ENCODE measurements around the gene UBE3D. TPM values are rescaled to one million over a fixed set of nuclear protein-coding genes. Genes with fewer than 3 reads are reported as not detected.
"Not testable (repeated sequence)": the region's sequence is repeated elsewhere in the genome, so short reads cannot be mapped to it uniquely, and the experiment has no call there.

UBE3D gene
- total RNA-seq, 2 experiments from 2014 or later: 4.4 to 5.0 TPM

DNA sequence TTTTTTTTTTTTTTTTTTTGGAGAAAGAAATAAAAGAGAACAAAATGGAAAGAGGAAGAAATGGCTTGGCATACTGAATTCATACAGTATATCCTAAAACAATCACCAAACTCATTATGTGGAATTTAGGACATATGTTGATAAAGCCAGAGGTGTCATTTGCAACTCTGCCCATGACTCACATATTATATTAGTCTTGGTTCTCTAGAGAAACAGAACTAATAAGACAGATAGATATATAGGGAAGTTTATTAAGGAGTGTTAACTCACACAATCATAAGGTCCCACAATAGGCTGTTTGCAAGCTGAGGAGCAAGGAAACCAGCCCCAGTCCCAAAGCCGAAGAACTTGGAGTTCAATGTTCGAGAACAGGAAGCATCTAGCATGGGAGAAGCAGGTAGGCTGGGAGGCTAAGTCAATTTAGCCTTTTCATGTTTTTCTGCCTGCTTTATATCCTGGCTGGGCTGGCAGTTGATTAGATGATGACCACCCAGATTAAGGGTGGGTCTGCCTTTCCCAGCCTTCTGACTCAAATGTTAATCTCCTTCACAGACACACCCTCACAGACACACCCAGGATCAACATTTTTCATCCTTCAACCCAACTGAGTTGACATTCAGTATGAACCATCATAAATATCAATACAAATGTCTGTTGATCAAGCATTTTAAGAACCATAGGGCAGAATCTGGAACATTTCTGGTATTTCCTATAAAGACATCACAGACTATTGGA lies 102.3 kb downstream of the UBE3D start:
- Mint-ChIP-seq H3K4me3 (no peak overlapping the region), H3K27me3 (ENCODE audit: low read depth) (no peaks in the 10 kb centered on the region), H3K27ac (no peak overlapping the region), H3K36me3 (ENCODE audit: low read depth) (no peaks in the 10 kb centered on the region), H3K4me1 (ENCODE audit: low read depth) (no peaks in the 10 kb centered on the region), H3K9me3 (ENCODE audit: insufficient read depth) (no peaks in the 10 kb centered on the region)
- ChIA-PET POLR2A (no interaction called here), CTCF (no interaction called here)
- ATAC-seq: no peak
- DNase-seq: no peak

DNA sequence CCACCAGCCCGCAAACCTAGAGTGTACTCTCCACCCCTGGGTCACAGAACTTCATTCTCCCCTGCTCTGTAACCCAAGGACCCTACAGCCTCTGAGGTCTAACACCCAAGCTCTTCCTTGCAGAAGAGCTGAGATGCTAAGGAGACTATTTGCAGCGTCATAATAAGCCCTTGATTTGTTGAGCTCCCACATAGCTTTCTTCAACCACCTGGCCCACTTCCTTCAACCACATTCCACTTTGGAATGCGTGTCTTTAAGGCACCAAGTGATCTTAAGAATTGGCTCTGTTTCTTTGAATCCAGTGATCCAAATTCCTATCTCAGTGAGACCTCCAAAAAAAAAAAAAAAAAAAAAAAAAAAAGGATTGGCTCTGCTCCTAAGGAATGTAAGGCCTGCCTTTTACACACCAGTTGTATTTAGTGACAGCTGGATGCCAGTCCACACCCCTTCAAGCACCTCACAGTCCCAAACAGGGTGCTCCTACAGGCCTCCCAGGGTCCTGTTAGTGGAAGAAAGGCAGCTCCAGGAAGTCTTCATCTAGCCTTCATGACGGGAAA lies 106.2 kb downstream of the UBE3D start:
- Mint-ChIP-seq H3K27me3 (ENCODE audit: low read depth) (no peaks in the 10 kb centered on the region), H3K4me1 (ENCODE audit: low read depth) (no peaks in the 10 kb centered on the region), H3K27ac (no peak overlapping the region), H3K9me3 (ENCODE audit: insufficient read depth) (no peaks in the 10 kb centered on the region), H3K4me3 (no peak overlapping the region), H3K36me3 (ENCODE audit: low read depth) (peaks cover 2% of the 10 kb centered on the region)
- no peak for DNase-seq
- no peak for ATAC-seq
- ChIA-PET POLR2A (interaction anchor here (0.6 kb wide), 1 partner anchor 246 kb away, joined by 3 read pairs; no protein-coding TSS in a partner anchor), CTCF (no interaction called here)

DNA sequence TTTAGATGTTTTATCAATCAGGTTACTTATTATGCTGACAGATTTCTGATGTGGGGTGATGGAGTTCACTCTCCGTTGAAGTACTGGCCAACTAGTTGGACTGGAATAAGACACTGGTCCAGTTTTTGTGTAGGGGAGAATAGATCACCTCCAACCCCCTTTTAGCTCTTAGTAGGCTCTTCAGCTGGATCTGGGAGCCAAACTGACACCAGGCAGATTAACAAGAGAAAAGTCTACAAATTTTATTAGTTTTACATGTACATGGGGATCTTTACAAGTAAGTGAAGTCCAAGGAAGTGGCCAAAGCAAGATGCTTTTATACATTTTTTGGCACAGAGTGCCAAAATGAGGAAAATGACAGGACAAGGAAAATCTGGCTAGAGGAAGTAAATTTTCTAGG lies 107.1 kb downstream of the UBE3D start:
- POLR2A ChIA-PET: no interaction called here
- Mint-ChIP-seq H3K27ac (no peak overlapping the region), H3K4me3 (no peak overlapping the region), H3K27me3 (ENCODE audit: low read depth) (no peaks in the 10 kb centered on the region), H3K9me3 (ENCODE audit: insufficient read depth) (no peaks in the 10 kb centered on the region), H3K36me3 (ENCODE audit: low read depth) (peaks cover 2% of the 10 kb centered on the region), H3K4me1 (ENCODE audit: low read depth) (no peaks in the 10 kb centered on the region)
- ATAC-seq: no peak
- DNase-seq: no peak
- CTCF ChIA-PET: no interaction called here

DNA sequence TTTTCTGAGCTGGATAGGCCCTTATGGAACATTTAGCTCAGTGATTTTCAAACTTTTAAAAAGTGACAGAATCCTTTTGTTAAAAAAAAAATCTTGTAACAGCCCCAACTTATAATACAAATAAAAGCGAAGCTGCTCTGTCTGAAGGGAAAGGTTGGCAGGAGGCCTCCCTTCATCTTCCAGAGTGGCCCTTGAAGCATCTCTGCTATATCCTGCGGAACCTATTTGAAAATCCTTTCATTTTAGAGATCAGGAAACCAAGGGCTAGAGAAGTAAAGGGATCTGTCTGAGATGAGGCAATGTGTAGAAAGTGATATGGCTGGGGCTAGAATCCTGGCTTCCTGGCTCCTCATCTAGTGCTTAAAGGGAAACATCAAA lies 107.8 kb downstream of the UBE3D start:
- no peaks in the 10 kb centered on the region for H3K4me1 Mint-ChIP-seq (ENCODE audit: low read depth)

DNA sequence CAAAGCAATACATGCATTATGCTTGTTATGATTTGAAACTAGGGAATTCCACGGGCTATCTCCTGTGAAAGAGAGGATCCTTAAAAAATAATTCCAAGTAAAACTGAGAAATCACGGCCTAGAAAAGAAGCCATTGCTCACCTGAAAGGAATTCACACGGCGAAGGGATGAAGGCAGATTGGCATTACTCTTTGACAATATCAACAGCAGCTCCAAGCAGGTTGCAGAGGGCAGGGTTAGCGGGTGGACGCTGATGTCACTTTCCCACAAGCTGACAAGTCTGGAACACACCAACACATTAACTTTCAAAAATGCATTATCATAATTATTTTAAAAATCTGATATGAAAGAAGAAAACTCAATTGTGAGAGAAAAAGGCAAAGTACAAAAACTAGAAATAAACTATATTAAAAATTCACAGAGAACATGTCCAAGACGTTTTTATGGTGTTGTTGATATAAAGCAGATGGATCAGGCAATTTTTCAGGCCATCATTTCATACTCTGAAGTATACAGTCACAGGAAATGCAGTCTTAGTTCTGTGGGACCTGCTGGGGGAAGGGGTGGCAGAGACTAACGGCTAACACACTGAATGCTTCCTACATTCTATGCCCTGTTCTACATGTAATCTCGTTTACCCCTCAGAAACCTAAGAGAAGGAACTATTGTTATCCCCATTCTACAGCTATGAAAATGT lies 108.3 kb downstream of the UBE3D start:
- Mint-ChIP-seq H3K4me1 (ENCODE audit: low read depth) (no peaks in the 10 kb centered on the region), H3K4me3 (no peak overlapping the region), H3K36me3 (ENCODE audit: low read depth) (peaks cover 3% of the 10 kb centered on the region), H3K27me3 (ENCODE audit: low read depth) (no peaks in the 10 kb centered on the region), H3K9me3 (ENCODE audit: insufficient read depth) (no peaks in the 10 kb centered on the region), H3K27ac (no peak overlapping the region)
- DNase-seq: no peak
- CTCF ChIA-PET: interaction anchor here (0.7 kb wide), 1 partner anchor 31 kb away, joined by 4 read pairs; no protein-coding TSS in a partner anchor
- ATAC-seq: no peak
- POLR2A ChIA-PET: interaction anchor here (0.7 kb wide), 1 partner anchor 85 kb away, joined by 3 read pairs; no protein-coding TSS in a partner anchor

More for the DNA sequence above, 107.8 kb downstream of the UBE3D start:
- no peak overlapping the region for H3K27ac Mint-ChIP-seq
- ATAC-seq: no peak
- CTCF ChIA-PET: no interaction called here
- DNase-seq: no peak
- H3K4me3 Mint-ChIP-seq: no peak overlapping the region
- peaks cover 3% of the 10 kb centered on the region for H3K36me3 Mint-ChIP-seq (ENCODE audit: low read depth)
- no peaks in the 10 kb centered on the region for H3K9me3 Mint-ChIP-seq (ENCODE audit: insufficient read depth)
- POLR2A ChIA-PET: interaction anchor here (0.7 kb wide), 1 partner anchor 85 kb away, joined by 3 read pairs; no protein-coding TSS in a partner anchor
- H3K27me3 Mint-ChIP-seq (ENCODE audit: low read depth): no peaks in the 10 kb centered on the region

DNA sequence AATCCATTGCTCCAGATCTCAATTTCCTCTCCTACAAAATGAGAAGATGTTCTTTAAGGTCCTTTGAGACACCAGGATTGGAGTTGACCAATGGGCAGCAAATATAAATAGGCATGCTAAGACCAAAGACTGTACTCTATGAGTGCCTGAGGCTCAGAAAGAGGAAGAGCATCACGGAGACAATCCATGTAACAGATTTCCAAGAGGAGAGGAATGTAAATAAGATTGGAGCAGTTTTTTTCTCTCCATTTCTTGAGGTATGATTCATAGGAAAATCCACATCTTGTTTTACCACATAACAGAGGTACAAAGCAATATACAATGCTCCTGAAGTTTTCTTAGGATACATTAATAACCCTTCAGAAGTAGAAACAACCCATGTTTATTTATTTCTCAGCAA lies 109.8 kb downstream of the UBE3D start:
- Mint-ChIP-seq H3K4me3 (no peak overlapping the region), H3K36me3 (ENCODE audit: low read depth) (peaks cover 3% of the 10 kb centered on the region), H3K27ac (no peak overlapping the region), H3K27me3 (ENCODE audit: low read depth) (no peaks in the 10 kb centered on the region), H3K4me1 (ENCODE audit: low read depth) (no peaks in the 10 kb centered on the region), H3K9me3 (ENCODE audit: insufficient read depth) (no peaks in the 10 kb centered on the region)
- DNase-seq (no peak), ATAC-seq (no peak)
- POLR2A ChIA-PET: no interaction called here
- CTCF ChIA-PET: no interaction called here

DNA sequence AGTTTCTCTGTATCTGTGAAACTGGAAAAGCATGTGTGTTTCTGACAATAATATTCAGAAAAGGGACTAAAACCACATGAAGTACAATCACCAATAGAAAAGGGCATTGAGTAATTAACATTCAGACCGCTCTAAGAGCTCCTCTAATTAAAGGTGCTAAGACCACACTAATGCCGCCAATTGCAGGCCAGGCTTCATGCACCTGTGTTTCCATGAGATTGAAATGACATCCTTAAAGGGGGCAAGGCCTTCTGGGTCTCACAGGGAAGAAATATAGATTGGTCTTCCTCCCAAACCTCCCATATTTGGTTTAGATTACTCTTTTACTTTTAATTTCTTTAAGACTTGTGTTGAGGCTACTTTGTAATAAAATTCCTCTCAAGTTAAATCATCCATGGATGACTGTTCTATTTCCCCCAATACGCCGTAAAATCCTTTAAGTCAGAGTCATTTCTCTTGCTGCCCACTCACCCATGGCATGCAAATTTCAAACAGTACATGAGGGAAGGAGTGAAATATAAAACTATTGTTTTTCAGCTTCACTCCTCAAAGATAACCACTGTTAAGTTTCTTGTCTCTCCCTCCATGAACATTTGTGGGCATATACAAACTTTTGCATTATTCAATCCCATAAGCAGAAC lies 110.6 kb downstream of the UBE3D start:
- Mint-ChIP-seq H3K9me3 (ENCODE audit: insufficient read depth) (no peaks in the 10 kb centered on the region), H3K36me3 (ENCODE audit: low read depth) (peaks cover 3% of the 10 kb centered on the region), H3K4me1 (ENCODE audit: low read depth) (no peaks in the 10 kb centered on the region), H3K4me3 (no peak overlapping the region), H3K27me3 (ENCODE audit: low read depth) (no peaks in the 10 kb centered on the region), H3K27ac (no peak overlapping the region)
- DNase-seq (no peak), ATAC-seq (no peak)
- ChIA-PET POLR2A (no interaction called here), CTCF (interaction anchor here (1.3 kb wide), 1 partner anchor 18 kb away, joined by 3 read pairs; no protein-coding TSS in a partner anchor)

DNA sequence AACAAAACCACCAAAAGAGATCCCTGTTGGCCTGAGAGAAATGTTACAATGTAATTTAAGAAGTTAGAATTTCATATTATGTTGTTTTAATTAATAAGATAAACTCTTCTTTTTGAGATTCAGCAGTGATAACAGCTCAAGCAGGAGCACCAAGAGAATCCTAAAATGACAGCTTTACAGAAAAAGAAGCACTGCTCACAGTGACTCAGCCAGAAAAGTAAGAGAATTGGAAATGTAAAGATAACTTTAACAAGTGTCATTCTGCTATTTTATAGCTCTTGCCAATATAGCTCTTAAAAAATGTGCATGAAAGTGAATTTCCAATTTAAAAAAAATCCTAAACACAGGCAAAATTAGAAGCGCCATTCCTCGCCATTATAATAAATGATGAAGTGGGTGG lies 111.3 kb downstream of the UBE3D start:
- H3K9me3 Mint-ChIP-seq (ENCODE audit: insufficient read depth): no peaks in the 10 kb centered on the region
- no peaks in the 10 kb centered on the region for H3K27me3 Mint-ChIP-seq (ENCODE audit: low read depth)
- ATAC-seq (no peak), DNase-seq (no peak)
- CTCF ChIA-PET: interaction anchor here (1.3 kb wide), 1 partner anchor 18 kb away, joined by 3 read pairs; no protein-coding TSS in a partner anchor
- POLR2A ChIA-PET: no interaction called here
- no peak overlapping the region for H3K4me3 Mint-ChIP-seq
- no peak overlapping the region for H3K27ac Mint-ChIP-seq
- peaks cover 3% of the 10 kb centered on the region for H3K36me3 Mint-ChIP-seq (ENCODE audit: low read depth)
- no peaks in the 10 kb centered on the region for H3K4me1 Mint-ChIP-seq (ENCODE audit: low read depth)

DNA sequence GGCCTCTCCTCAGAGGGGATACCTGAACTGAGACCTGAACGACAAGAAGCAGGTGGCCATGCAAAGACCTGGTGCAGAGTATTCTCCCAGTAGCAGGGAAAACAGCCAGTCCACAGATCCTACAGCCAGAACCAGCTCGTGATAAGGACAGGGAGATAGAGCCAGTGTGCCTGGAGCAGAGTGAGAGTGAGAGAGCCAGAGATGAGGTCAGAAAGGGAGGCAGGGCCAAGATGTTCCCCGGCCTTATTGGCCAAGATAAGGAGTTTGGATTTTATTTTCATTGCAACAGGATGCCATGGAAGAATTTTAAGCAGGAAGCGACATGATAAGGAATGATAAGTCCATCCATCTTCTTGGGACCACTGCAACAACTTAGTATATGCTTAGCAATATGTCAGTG lies 111.8 kb downstream of the UBE3D start:
- ATAC-seq (no peak), DNase-seq (no peak)
- H3K9me3 Mint-ChIP-seq (ENCODE audit: insufficient read depth): no peaks in the 10 kb centered on the region
- H3K27ac Mint-ChIP-seq: no peak overlapping the region
- H3K27me3 Mint-ChIP-seq (ENCODE audit: low read depth): no peaks in the 10 kb centered on the region
- ChIA-PET POLR2A (no interaction called here), CTCF (interaction anchor here (1.3 kb wide), 1 partner anchor 19 kb away, joined by 3 read pairs; no protein-coding TSS in a partner anchor)
- H3K4me3 Mint-ChIP-seq: no peak overlapping the region
- peaks cover 3% of the 10 kb centered on the region for H3K36me3 Mint-ChIP-seq (ENCODE audit: low read depth)
- no peaks in the 10 kb centered on the region for H3K4me1 Mint-ChIP-seq (ENCODE audit: low read depth)

DNA sequence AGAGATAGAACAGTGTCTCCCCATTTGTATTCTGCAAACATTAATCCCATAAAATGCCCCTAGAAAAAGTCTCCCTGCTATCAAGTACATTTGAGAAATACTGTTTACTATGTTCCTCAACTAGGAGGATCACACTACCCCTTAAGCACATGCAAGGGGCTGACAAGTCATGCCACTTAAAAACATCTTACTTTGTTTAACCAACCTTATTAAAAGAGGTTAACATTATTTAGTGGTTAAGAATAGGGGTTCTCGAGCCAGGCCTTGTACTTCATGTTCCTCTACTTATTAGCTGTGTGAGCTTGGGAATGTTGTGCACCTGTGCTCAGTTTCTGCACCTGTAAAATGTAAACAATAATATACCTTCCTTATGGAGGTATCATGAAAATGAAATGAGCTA lies 113.7 kb downstream of the UBE3D start:
- Mint-ChIP-seq H3K36me3 (ENCODE audit: low read depth) (peaks cover 3% of the 10 kb centered on the region), H3K4me1 (ENCODE audit: low read depth) (peaks cover under 1% of the 10 kb centered on the region), H3K4me3 (no peak overlapping the region), H3K27me3 (ENCODE audit: low read depth) (no peaks in the 10 kb centered on the region), H3K9me3 (ENCODE audit: insufficient read depth) (no peaks in the 10 kb centered on the region), H3K27ac (no peak overlapping the region)
- DNase-seq (no peak), ATAC-seq (no peak)
- ChIA-PET CTCF (no interaction called here), POLR2A (no interaction called here)

DNA sequence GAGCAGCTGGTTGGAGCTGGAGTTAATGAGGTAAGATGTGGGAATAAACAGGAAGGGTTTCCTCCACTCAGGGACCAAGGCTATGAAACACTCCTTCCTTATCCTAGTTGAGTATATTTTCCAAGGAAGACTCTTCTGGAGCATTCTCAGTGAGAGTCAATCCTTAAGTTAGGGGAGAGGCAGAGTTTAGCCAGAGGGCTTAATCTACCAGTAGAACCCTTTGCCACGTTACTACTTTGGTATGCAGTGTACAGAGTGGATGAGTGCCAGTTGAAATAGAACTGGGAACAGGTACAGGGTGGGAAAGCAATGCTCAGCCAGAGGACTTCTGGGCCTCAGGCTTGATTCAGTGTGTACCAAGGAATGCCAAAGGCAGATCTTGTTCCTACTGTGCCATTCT lies 114.3 kb downstream of the UBE3D start:
- Mint-ChIP-seq H3K36me3 (ENCODE audit: low read depth) (peaks cover 3% of the 10 kb centered on the region), H3K4me1 (ENCODE audit: low read depth) (peaks cover 3% of the 10 kb centered on the region), H3K9me3 (ENCODE audit: insufficient read depth) (no peaks in the 10 kb centered on the region), H3K27me3 (ENCODE audit: low read depth) (no peaks in the 10 kb centered on the region), H3K4me3 (no peak overlapping the region), H3K27ac (no peak overlapping the region)
- ATAC-seq: no peak
- POLR2A ChIA-PET: no interaction called here
- CTCF ChIA-PET: no interaction called here
- no peak for DNase-seq

DNA sequence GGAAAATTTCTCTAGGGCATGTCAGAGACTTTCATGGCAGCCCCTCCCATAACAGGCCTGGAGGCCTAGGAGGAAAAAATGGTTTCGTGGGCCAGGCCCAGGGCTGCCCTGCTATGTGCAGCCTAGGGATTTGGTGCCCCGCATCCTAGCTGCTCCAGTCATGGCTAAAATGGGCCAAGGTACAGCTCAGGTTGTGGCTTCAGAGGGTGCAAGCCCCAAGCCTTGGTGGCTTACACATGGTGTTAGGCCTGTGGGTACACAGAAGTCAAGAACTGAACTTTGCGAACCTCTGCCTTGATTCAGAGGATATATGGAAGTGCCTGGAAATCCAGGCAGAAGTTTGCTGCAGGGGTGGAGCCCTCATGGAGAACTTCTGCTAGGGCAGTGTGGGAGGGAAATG lies 134.7 kb downstream of the UBE3D start:
- Mint-ChIP-seq H3K36me3 (ENCODE audit: low read depth) (peaks cover 26% of the 10 kb centered on the region), H3K9me3 (ENCODE audit: insufficient read depth) (peaks cover 24% of the 10 kb centered on the region)
- H3K27ac Mint-ChIP-seq; DNase-seq; CTCF ChIA-PET; H3K4me1 Mint-ChIP-seq (ENCODE audit: low read depth); H3K27me3 Mint-ChIP-seq (ENCODE audit: low read depth); ATAC-seq; POLR2A ChIA-PET; H3K4me3 Mint-ChIP-seq: not testable (repeated sequence)

Measured in activated CD8-positive, alpha-beta T cell treated with anti-CD3 and anti-CD28 coated beads, Interleukin-2, amount 10 ng/mL, durations not matched to agents 7 days and 5 days (primary cell).